Keratinocyte (primary cell): ENCODE measurements around the gene ATXN2L.
"Not testable (repeated sequence)": the region's sequence is repeated elsewhere in the genome, so short reads cannot be mapped to it uniquely, and the experiment has no call there.

Experiments
- CTCF ChIP-seq, 3 experiments: IDR thresholded peaks in 1 of 3; conservative IDR thresholded peaks in 1 of 3; optimal IDR thresholded peaks in 1 of 3; 2 replicates in 2 of 3; 3 replicates in 1 of 3; pipeline versions ENCODE3 to v1.5.1; 2011; ENCODE audit warnings: low read length in 3 of 3, mild to moderate bottlenecking in 3 of 3, moderate library complexity in 2 of 3, control low read depth in 1 of 3, inconsistent platforms in 1 of 3; ENCODE audit not compliant: insufficient read depth in 2 of 3; ENCODE audit errors: extremely low read depth in 1 of 3
- EZH2 ChIP-seq: IDR thresholded peaks from one replicate; pipeline ENCODE4 v1.6.1; 2012; ENCODE audit warnings: inconsistent platforms, mild to moderate bottlenecking, low read length, moderate library complexity

- not testable (repeated sequence) for TF ChIP-seq CTCF (optimal IDR thresholded peaks at IDR 0.05 in 1 of 3, IDR thresholded peaks at IDR 0.05 in 1 of 3, conservative IDR thresholded peaks at IDR 0.05 in 1 of 3; ENCODE audit: extremely low read depth in 1 of 3, insufficient read depth in 2 of 3, low read length in 3 of 3); EZH2
Observed at GRCh38 chr16:28820546-28820945, 2.3 kb upstream of the ATXN2L start.
